ENCODE data around the gene HTRA3. TPM values are rescaled to one million over a fixed set of nuclear protein-coding genes. Genes with fewer than 3 reads are reported as not detected.

The HTRA3 gene
- total and polyA plus RNA-seq, 2 of the 4 experiments (the other 2 are of a cell fraction), result 1.3 to 9.5 TPM

DNA sequence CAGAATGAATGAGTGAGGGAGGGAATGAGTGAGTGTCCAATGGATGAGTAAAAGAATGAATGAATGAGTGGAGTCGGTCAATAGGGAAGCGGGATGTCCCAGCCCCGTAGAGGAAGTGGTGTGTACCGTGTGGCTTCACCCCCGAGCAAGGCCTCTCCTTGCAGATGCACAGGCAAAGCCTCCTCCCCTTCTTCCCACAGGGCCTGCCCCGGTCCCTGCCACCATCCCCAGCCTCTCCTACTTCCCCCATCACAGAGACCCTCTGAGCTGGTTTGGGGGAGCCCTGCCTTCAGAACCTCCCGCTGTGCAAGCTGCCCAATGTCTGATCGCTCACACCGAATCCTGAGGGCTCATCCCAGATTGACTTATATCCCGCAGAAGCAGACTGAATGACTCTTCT lies 13.6 kb downstream of the HTRA3 start:
- Histone ChIP-seq H3K56ac (ENCODE audit: extremely low read depth, insufficient read depth, low read length) (no peak overlapping the region), H2BK120ac (ENCODE audit: low read depth, low read length) (no peak overlapping the region), H2AK5ac (ENCODE audit: low read depth, low read length) (no peak overlapping the region; the same call in 1 of the 2 replicates), H4K20me1 (ENCODE audit: insufficient read depth, low read length) (no peaks in the 10 kb centered on the region), H2AK9ac (replicated peaks; ENCODE audit: low read depth, low read length, poor library complexity) (no peak overlapping the region), H3K9ac (ENCODE audit: low read depth, low read length) (no peak overlapping the region), H3K14ac (replicated peaks; ENCODE audit: low read depth, low read length) (no peak overlapping the region), H4K91ac (ENCODE audit: insufficient read depth, low read depth, low read length) (no peak overlapping the region), H3K4ac (ENCODE audit: low read depth, low read length) (no peak overlapping the region), H3K36me3 (ENCODE audit: control insufficient read depth, insufficient read depth, low read length) (no peaks in the 10 kb centered on the region), H3K9me1 (ENCODE audit: insufficient read depth, low read length) (no peaks in the 10 kb centered on the region), H3K18ac (ENCODE audit: low read depth, low read length) (no peak overlapping the region), H3K27me3 (ENCODE audit: control insufficient read depth, insufficient read depth, low read length) (no peaks in the 10 kb centered on the region), H3K4me3 (ENCODE audit: insufficient read depth, low read depth, low read length) (no peak overlapping the region), H4K8ac (ENCODE audit: low read depth in 2 of 2, low read length in 2 of 2) (no peak overlapping the region), H3K23ac (ENCODE audit: low read depth, low read length) (no peak overlapping the region), H3K79me1 (ENCODE audit: low read depth in 1 of 2, low read length in 2 of 2) (peaks cover 0 to 3% of the 10 kb centered on the region in 2 experiments; a peak in 1 of 4 replicates), H3K4me1 (ENCODE audit: control insufficient read depth, insufficient read depth, low read length) (peaks cover 9% of the 10 kb centered on the region), H2AFZ (replicated peaks; ENCODE audit: low read length, poor library complexity) (no peak overlapping the region), H3K9me3 (ENCODE audit: control insufficient read depth, insufficient read depth, low read length) (no peaks in the 10 kb centered on the region), H3K4me2 (ENCODE audit: low read depth, low read length) (no peak overlapping the region), H2BK20ac (ENCODE audit: low read depth, low read length) (no peak overlapping the region), H2BK5ac (ENCODE audit: low read depth, low read length, poor library complexity, severe bottlenecking) (no peak overlapping the region), H3K27ac (ENCODE audit: insufficient read depth, low read length) (no peak overlapping the region), H4K5ac (ENCODE audit: low read depth, low read length) (no peak overlapping the region), H2BK15ac (ENCODE audit: low read depth, low read length) (no peak overlapping the region)
- WGBS, 2 experiments (ENCODE audit: extremely low coverage in 2 of 2, insufficient read length in 1 of 2), result no CpG with 5 or more reads among the region's 10 CpGs
- no TSS peak for BruUV-seq (replicated peaks)
- POLR2A ChIA-PET (ENCODE audit: unreplicated experiment), result no interaction called here
- TF ChIP-seq BHLHE40 (IDR thresholded peaks at IDR 0.05; ENCODE audit: low read depth, low read length) (no peak), MAFK (IDR thresholded peaks at IDR 0.05; ENCODE audit: low read depth, low read length) (no peak), RAD21 (IDR thresholded peaks at IDR 0.05; ENCODE audit: low read length) (no peak), POLR2A (IDR thresholded peaks at IDR 0.05; ENCODE audit: low read depth, low read length) (no peak), FOS (IDR thresholded peaks at IDR 0.05; ENCODE audit: low read depth, low read length) (no peak), USF2 (IDR thresholded peaks at IDR 0.05; ENCODE audit: low read depth, low read length) (no peak), CHD1 (IDR thresholded peaks at IDR 0.05; ENCODE audit: low read depth, low read length) (no peak), MAZ (IDR thresholded peaks at IDR 0.05; ENCODE audit: borderline replicate concordance, low read depth, low read length) (no peak), MXI1 (IDR thresholded peaks at IDR 0.05; ENCODE audit: borderline replicate concordance, low read depth, low read length) (no peak), SMC3 (IDR thresholded peaks at IDR 0.05; ENCODE audit: low read depth, low read length) (no peak), RCOR1 (IDR thresholded peaks at IDR 0.05; ENCODE audit: insufficient replicate concordance, low read length) (no peak), CEBPB (IDR thresholded peaks at IDR 0.05; ENCODE audit: low read depth, low read length) (no peak)
- TF ChIP-seq, protein P1, sequence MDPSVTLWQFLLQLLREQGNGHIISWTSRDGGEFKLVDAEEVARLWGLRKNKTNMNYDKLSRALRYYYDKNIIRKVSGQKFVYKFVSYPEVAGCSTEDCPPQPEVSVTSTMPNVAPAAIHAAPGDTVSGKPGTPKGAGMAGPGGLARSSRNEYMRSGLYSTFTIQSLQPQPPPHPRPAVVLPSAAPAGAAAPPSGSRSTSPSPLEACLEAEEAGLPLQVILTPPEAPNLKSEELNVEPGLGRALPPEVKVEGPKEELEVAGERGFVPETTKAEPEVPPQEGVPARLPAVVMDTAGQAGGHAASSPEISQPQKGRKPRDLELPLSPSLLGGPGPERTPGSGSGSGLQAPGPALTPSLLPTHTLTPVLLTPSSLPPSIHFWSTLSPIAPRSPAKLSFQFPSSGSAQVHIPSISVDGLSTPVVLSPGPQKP (IDR thresholded peaks at IDR 0.05; ENCODE audit: borderline replicate concordance, low read depth, low read length), result no peak
- intact Hi-C loops (cut with micrococcal nuclease), result no loop called here
- dilution Hi-C loops (cut with HindIII; ENCODE audit: low sequenced_read_pairs, unreplicated experiment), result no loop called here
- in situ Hi-C loops (cut with MboI; ENCODE audit: low sequenced_read_pairs), result no loop called here
- ATAC-seq (ENCODE audit: low read depth) (no peak), DNase-seq (no peak)
- CTCF ChIA-PET, result no interaction called here

All from IMR-90 (cell line).